Ectodermal cell (in vitro differentiated cells): ENCODE results near the gene RPTOR.

Source experiments
- H3K27ac ChIP-seq: 2 replicates; pipeline ENCODE4 v1.7.0; 2013; ENCODE audit warnings: mild to moderate bottlenecking, low read depth, low read length; ENCODE audit not compliant: insufficient read depth, poor library complexity, severe bottlenecking
- H3K27me3 ChIP-seq: 2 replicates; pipeline ENCODE4 v1.7.0; 2013; ENCODE audit warnings: mild to moderate bottlenecking, low read length; ENCODE audit not compliant: insufficient read depth, control insufficient read depth, poor library complexity, severe bottlenecking
- H3K36me3 ChIP-seq: one replicate; pipeline ENCODE4 v1.7.0; 2013; ENCODE audit warnings: low read length; ENCODE audit not compliant: control insufficient read depth, insufficient read depth
- H3K4me1 ChIP-seq: one replicate; pipeline ENCODE4 v1.7.0; 2013; ENCODE audit warnings: low read length; ENCODE audit not compliant: control insufficient read depth, insufficient read depth
- H3K4me3 ChIP-seq: 2 replicates; pipeline ENCODE4 v1.7.0; 2013; ENCODE audit warnings: low read depth, low read length, control low read depth; ENCODE audit not compliant: insufficient read depth
- H3K9me3 ChIP-seq: 2 replicates; pipeline ENCODE4 v1.7.0; 2013; ENCODE audit warnings: mild to moderate bottlenecking, low read length, moderate library complexity; ENCODE audit not compliant: control insufficient read depth
- WGBS, 2 experiments: methylation state at CpG; one replicate each; pipeline ENCODE4 v1.1.7; 2013; ENCODE audit warnings: missing lambda C conversion rate in 2 of 2; 5-methylcytosine and 5-hydroxymethylcytosine counted together

RPTOR gene

GRCh38 chr17:80826955-80827645 lies 282.5 kb downstream of the RPTOR start:
- Histone ChIP-seq H3K27ac (no peak overlapping the region), H3K36me3 (no peaks in the 10 kb centered on the region), H3K4me3 (no peak overlapping the region), H3K9me3 (no peaks in the 10 kb centered on the region), H3K4me1 (peaks cover 19% of the 10 kb centered on the region), H3K27me3 (peaks cover 3% of the 10 kb centered on the region)
- WGBS, 2 experiments, result 68 to 72% methylated on average over 20 of the region's 20 CpGs

GRCh38 chr17:80827646-80828643 lies 283.3 kb downstream of the RPTOR start:
- H3K36me3 ChIP-seq, result no peaks in the 10 kb centered on the region
- H3K27me3 ChIP-seq, result peaks cover 9% of the 10 kb centered on the region
- no peak overlapping the region for H3K27ac ChIP-seq
- no peaks in the 10 kb centered on the region for H3K9me3 ChIP-seq
- H3K4me1 ChIP-seq, result peaks cover 27% of the 10 kb centered on the region
- WGBS, 2 experiments, result 39 to 40% methylated on average over 34 of the region's 34 CpGs
- no peak overlapping the region for H3K4me3 ChIP-seq

- Histone ChIP-seq H3K27me3 (peaks cover 9% of the 10 kb centered on the region), H3K36me3 (no peaks in the 10 kb centered on the region), H3K4me3 (no peak overlapping the region), H3K27ac (no peak overlapping the region), H3K4me1 (peaks cover 32% of the 10 kb centered on the region), H3K9me3 (no peaks in the 10 kb centered on the region)
- 93 to 94% methylated on average over 26 of the region's 26 CpGs for WGBS, 2 experiments
Measured at GRCh38 chr17:80829166-80829813, 284.7 kb downstream of the RPTOR start.

GRCh38 chr17:80830020-80830780 lies 285.6 kb downstream of the RPTOR start:
- peaks cover 32% of the 10 kb centered on the region for H3K4me1 ChIP-seq
- no peak overlapping the region for H3K4me3 ChIP-seq
- no peak overlapping the region for H3K27ac ChIP-seq
- H3K27me3 ChIP-seq, result peaks cover 9% of the 10 kb centered on the region
- WGBS, 2 experiments, result 96% methylated on average over 27 of the region's 27 CpGs
- no peaks in the 10 kb centered on the region for H3K9me3 ChIP-seq
- no peaks in the 10 kb centered on the region for H3K36me3 ChIP-seq

GRCh38 chr17:80831491-80831890 lies 286.9 kb downstream of the RPTOR start:
- Histone ChIP-seq H3K4me3 (no peak overlapping the region), H3K4me1 (peaks cover 33% of the 10 kb centered on the region), H3K27me3 (peaks cover 9% of the 10 kb centered on the region), H3K27ac (no peak overlapping the region), H3K9me3 (no peaks in the 10 kb centered on the region), H3K36me3 (no peaks in the 10 kb centered on the region)
- WGBS, 2 experiments, result 97% methylated on average over 6 of the region's 6 CpGs

GRCh38 chr17:80832266-80832676 lies 287.6 kb downstream of the RPTOR start:
- Histone ChIP-seq H3K4me3 (no peak overlapping the region), H3K9me3 (no peaks in the 10 kb centered on the region), H3K4me1 (peaks cover 35% of the 10 kb centered on the region), H3K36me3 (no peaks in the 10 kb centered on the region), H3K27me3 (peaks cover 8% of the 10 kb centered on the region), H3K27ac (no peak overlapping the region)
- 71 to 72% methylated on average over 12 of the region's 12 CpGs for WGBS, 2 experiments

- Histone ChIP-seq H3K4me3 (no peak overlapping the region), H3K9me3 (no peaks in the 10 kb centered on the region), H3K27ac (no peak overlapping the region)
Measured at GRCh38 chr17:80832888-80833583, 288.4 kb downstream of the RPTOR start.

GRCh38 chr17:80833952-80834892 lies 289.6 kb downstream of the RPTOR start:
- Histone ChIP-seq H3K27me3 (peaks cover 6% of the 10 kb centered on the region), H3K9me3 (no peaks in the 10 kb centered on the region), H3K36me3 (no peaks in the 10 kb centered on the region), H3K4me1 (peaks cover 27% of the 10 kb centered on the region), H3K4me3 (no peak overlapping the region), H3K27ac (no peak overlapping the region)
- whole genome bisulfite sequencing, 2 experiments, result 93% methylated on average over 42 of the region's 42 CpGs

More at GRCh38 chr17:80832888-80833583, 288.4 kb downstream of the RPTOR start:
- H3K4me1 ChIP-seq, result peaks cover 27% of the 10 kb centered on the region
- 6 to 8% methylated on average over 25 of the region's 25 CpGs for WGBS, 2 experiments
- peaks cover 6% of the 10 kb centered on the region for H3K27me3 ChIP-seq
- no peaks in the 10 kb centered on the region for H3K36me3 ChIP-seq
